BLaER1 (cell line): ENCODE measurements around the gene SMC5.
A peak's percentile ranks its signal among the peaks of the same experiment; 100 is the strongest.

Experiments
- H3K27ac ChIP-seq: shearing (Covaris generic); formaldehyde crosslinking; 2 replicates; pipeline ENCODE4 v1.8.1; 2022
- H3K27me3 ChIP-seq: shearing (Covaris generic); formaldehyde crosslinking; 2 replicates; pipeline ENCODE4 v1.8.1; 2022
- H3K36me3 ChIP-seq: shearing (Covaris generic); formaldehyde crosslinking; 2 replicates; pipeline ENCODE4 v1.8.1; 2022
- H3K4me1 ChIP-seq: shearing (Covaris generic); formaldehyde crosslinking; 2 replicates; pipeline ENCODE4 v1.8.1; 2022
- H3K4me2 ChIP-seq: shearing (Covaris generic); formaldehyde crosslinking; 2 replicates; pipeline ENCODE4 v1.8.1; 2022
- H3K4me3 ChIP-seq: shearing (Covaris generic); formaldehyde crosslinking; 2 replicates; pipeline ENCODE4 v1.8.1; 2022
- H3K9ac ChIP-seq: shearing (Covaris generic); formaldehyde crosslinking; 2 replicates; pipeline ENCODE4 v1.8.1; 2022
- H3K9me3 ChIP-seq: shearing (Covaris generic); formaldehyde crosslinking; 2 replicates; pipeline ENCODE4 v1.8.1; 2022
- H4K20me1 ChIP-seq: shearing (Covaris generic); formaldehyde crosslinking; 2 replicates; pipeline ENCODE4 v1.8.1; 2022
- Cebpa-rat ChIP-seq: shearing (Covaris generic); IDR thresholded peaks from 2 replicates; pipeline ENCODE4 v1.8.1; 2022

SMC5 gene

GRCh38 chr9:70262948-70263347 is 4.2 kb downstream of the SMC5 start:
- H3K36me3 ChIP-seq, result peaks cover 70% of the 10 kb centered on the region
- H3K9me3 ChIP-seq, result no peaks in the 10 kb centered on the region
- H3K4me3 ChIP-seq, result no peak overlapping the region
- no peaks in the 10 kb centered on the region for H3K27me3 ChIP-seq
- no peak overlapping the region for H3K27ac ChIP-seq
- peaks cover 77% of the 10 kb centered on the region for H4K20me1 ChIP-seq
- H3K4me1 ChIP-seq, result peaks cover 35% of the 10 kb centered on the region
- H3K4me2 ChIP-seq, result peak overlapping the region; percentile 80; the same call in 1 of the 2 replicates
- H3K9ac ChIP-seq, result no peak overlapping the region
- TF ChIP-seq Cebpa-rat, result no peak

- H4K20me1 ChIP-seq, result peaks cover 82% of the 10 kb centered on the region
- no peak overlapping the region for H3K4me3 ChIP-seq
- H3K27me3 ChIP-seq, result no peaks in the 10 kb centered on the region
- no peak overlapping the region for H3K27ac ChIP-seq
- H3K9me3 ChIP-seq, result no peaks in the 10 kb centered on the region
- TF ChIP-seq Cebpa-rat, result no peak
- no peak overlapping the region for H3K9ac ChIP-seq
- peaks cover 30% of the 10 kb centered on the region for H3K4me1 ChIP-seq
- H3K4me2 ChIP-seq, result no peak overlapping the region
- H3K36me3 ChIP-seq, result peaks cover 75% of the 10 kb centered on the region
Measured at GRCh38 chr9:70263421-70263820, 4.6 kb downstream of the SMC5 start.

DNA sequence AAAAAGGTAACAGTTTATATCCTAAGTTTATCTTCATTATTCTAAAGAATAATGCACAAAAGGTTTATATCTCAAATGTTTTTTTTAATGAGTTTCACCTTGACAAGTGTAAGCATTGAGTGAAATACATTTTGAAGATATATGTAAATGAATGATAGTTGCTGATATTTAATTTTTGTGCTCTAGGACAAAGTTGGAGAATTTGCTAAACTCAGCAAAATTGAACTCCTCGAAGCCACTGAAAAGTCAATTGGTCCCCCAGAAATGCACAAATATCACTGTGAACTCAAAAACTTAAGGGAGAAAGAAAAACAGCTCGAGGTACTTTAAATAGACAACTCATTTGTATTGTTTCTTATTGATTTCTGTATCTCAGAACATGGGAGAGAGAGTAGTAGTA is 19.5 kb downstream of the SMC5 start:
- no peak overlapping the region for H3K4me2 ChIP-seq
- H3K9me3 ChIP-seq, result no peaks in the 10 kb centered on the region
- no peaks in the 10 kb centered on the region for H3K4me1 ChIP-seq
- TF ChIP-seq Cebpa-rat, result no peak
- no peak overlapping the region for H3K4me3 ChIP-seq
- H3K27me3 ChIP-seq, result no peaks in the 10 kb centered on the region
- no peak overlapping the region for H3K27ac ChIP-seq
- H4K20me1 ChIP-seq, result peaks cover 32% of the 10 kb centered on the region
- H3K36me3 ChIP-seq, result peaks cover 70% of the 10 kb centered on the region
- no peak overlapping the region for H3K9ac ChIP-seq

GRCh38 chr9:70283848-70284247 is 25.1 kb downstream of the SMC5 start:
- no peak overlapping the region for H3K4me3 ChIP-seq
- H3K36me3 ChIP-seq, result peaks cover 89% of the 10 kb centered on the region
- H3K27ac ChIP-seq, result no peak overlapping the region

DNA sequence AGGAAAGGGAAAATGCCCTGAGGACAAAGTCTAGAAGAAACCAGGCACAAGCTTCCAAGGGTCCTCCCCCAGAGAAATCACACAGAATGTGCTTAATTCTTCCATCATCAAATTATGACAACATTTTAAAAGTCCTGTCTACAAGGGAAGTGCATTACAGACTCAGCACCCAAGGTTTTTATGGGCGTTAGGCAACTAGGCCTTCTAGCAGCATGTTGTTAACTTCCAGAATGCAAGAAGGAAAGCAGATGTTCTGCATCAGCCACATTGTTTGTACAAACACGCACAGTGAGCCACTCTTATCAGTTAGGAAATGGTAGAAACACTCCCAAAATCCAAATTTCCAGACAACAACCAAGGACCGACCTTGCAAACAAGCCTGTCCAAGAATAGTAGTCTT is 26.5 kb downstream of the SMC5 start:
- Histone ChIP-seq H3K9me3 (peaks cover 5% of the 10 kb centered on the region; the same call in 1 of the 2 replicates), H4K20me1 (0 out of 2 replicates have a peak, but pooled peaks cover 5% of the 10 kb centered on the region), H3K4me1 (no peaks in the 10 kb centered on the region), H3K4me3 (no peak overlapping the region), H3K4me2 (no peak overlapping the region), H3K9ac (no peak overlapping the region), H3K36me3 (peaks cover 87% of the 10 kb centered on the region), H3K27me3 (no peaks in the 10 kb centered on the region), H3K27ac (no peak overlapping the region)
- no peak for TF ChIP-seq Cebpa-rat

More at GRCh38 chr9:70283848-70284247, 25.1 kb downstream of the SMC5 start:
- H3K27me3 ChIP-seq, result no peaks in the 10 kb centered on the region
- H3K9ac ChIP-seq, result no peak overlapping the region
- no peaks in the 10 kb centered on the region for H3K4me1 ChIP-seq
- H3K4me2 ChIP-seq, result no peak overlapping the region
- 0 out of 2 replicates have a peak, but pooled peaks cover 5% of the 10 kb centered on the region for H4K20me1 ChIP-seq
- H3K9me3 ChIP-seq, result no peaks in the 10 kb centered on the region
- TF ChIP-seq Cebpa-rat, result no peak

DNA sequence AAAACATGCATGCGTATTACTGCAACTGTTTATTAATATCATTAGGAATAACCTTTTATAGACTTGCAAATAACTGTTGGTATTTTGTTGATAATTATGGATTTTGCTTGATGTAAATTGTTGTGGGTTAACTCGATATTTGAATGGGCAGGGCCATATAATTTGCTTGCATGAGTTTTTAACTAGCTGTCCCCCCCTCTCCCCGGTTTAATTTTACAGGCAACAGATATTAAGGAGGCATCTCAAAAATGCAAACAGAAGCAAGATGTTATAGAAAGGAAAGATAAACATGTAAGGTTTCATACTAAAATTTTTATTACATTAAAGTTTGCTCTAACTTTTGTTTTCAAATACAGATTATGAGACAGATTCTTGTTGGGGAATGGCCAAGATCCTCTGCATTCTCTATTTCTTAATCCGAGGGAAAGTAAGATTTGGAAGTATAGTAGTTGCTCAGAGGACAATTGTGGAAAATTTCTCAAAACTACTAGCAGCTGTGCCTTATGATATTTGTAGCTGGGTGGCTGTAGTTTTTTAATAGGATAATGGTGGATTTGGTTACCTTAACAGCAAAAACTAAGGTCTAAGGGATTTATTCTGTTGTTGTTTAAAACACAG is 27.3 kb downstream of the SMC5 start:
- H3K9me3 ChIP-seq, result peaks cover 13% of the 10 kb centered on the region
- H4K20me1 ChIP-seq, result 0 out of 2 replicates have a peak, but pooled peaks cover 5% of the 10 kb centered on the region
- no peak overlapping the region for H3K9ac ChIP-seq
- H3K27me3 ChIP-seq, result no peaks in the 10 kb centered on the region
- peaks cover 87% of the 10 kb centered on the region for H3K36me3 ChIP-seq
- no peaks in the 10 kb centered on the region for H3K4me1 ChIP-seq
- no peak for TF ChIP-seq Cebpa-rat
- no peak overlapping the region for H3K4me3 ChIP-seq
- H3K4me2 ChIP-seq, result no peak overlapping the region
- H3K27ac ChIP-seq, result no peak overlapping the region

DNA sequence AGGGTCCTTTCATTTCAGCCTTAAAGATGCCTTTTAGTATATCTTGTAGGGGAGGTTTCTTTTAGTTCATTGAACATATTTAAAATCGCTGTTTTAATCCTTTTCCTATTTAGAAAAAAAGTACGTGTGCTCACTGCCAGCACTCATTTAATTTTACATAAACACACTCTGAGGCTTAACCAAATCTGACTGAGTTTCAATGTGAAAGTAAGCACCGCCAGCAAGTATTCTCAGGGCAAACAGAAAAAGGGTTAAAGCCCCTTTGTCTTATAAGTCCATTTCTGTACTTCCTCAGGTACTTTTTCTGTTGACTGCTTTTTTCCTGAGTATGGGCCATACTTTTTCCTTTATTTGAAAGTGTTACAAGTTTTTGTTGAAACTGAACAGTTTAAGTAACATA is 31.8 kb downstream of the SMC5 start:
- H3K4me1 ChIP-seq, result no peaks in the 10 kb centered on the region
- TF ChIP-seq Cebpa-rat, result no peak
- no peaks in the 10 kb centered on the region for H3K27me3 ChIP-seq
- no peak overlapping the region for H3K27ac ChIP-seq
- H3K9ac ChIP-seq, result no peak overlapping the region
- peak overlapping the region; percentile 16; the same call in 1 of the 2 replicates for H3K4me3 ChIP-seq
- peaks cover 87% of the 10 kb centered on the region for H3K36me3 ChIP-seq
- H3K4me2 ChIP-seq, result no peak overlapping the region
- H4K20me1 ChIP-seq, result 0 out of 2 replicates have a peak, but pooled peaks cover 5% of the 10 kb centered on the region
- peaks cover 38% of the 10 kb centered on the region for H3K9me3 ChIP-seq

GRCh38 chr9:70291446-70291845 is 32.7 kb downstream of the SMC5 start:
- Histone ChIP-seq H4K20me1 (0 out of 2 replicates have a peak, but pooled peaks cover 5% of the 10 kb centered on the region), H3K36me3 (peaks cover 87% of the 10 kb centered on the region), H3K9me3 (peaks cover 38% of the 10 kb centered on the region), H3K4me3 (peak overlapping the region; percentile 16; the same call in 1 of the 2 replicates), H3K4me1 (no peaks in the 10 kb centered on the region), H3K9ac (no peak overlapping the region), H3K27ac (no peak overlapping the region), H3K27me3 (no peaks in the 10 kb centered on the region), H3K4me2 (no peak overlapping the region)
- no peak for TF ChIP-seq Cebpa-rat

GRCh38 chr9:70292253-70292652 is 33.5 kb downstream of the SMC5 start:
- H3K4me3 ChIP-seq, result no peak overlapping the region
- H3K36me3 ChIP-seq, result peaks cover 83% of the 10 kb centered on the region
- no peak for TF ChIP-seq Cebpa-rat
- no peak overlapping the region for H3K9ac ChIP-seq
- no peak overlapping the region for H3K27ac ChIP-seq
- H3K27me3 ChIP-seq, result no peaks in the 10 kb centered on the region
- peaks cover 38% of the 10 kb centered on the region for H3K9me3 ChIP-seq
- 0 out of 2 replicates have a peak, but pooled peaks cover 3% of the 10 kb centered on the region for H4K20me1 ChIP-seq
- H3K4me2 ChIP-seq, result no peak overlapping the region
- no peaks in the 10 kb centered on the region for H3K4me1 ChIP-seq

GRCh38 chr9:70293214-70293613 is 34.4 kb downstream of the SMC5 start:
- Histone ChIP-seq H3K27me3 (no peaks in the 10 kb centered on the region), H3K4me2 (no peak overlapping the region), H4K20me1 (no peaks in the 10 kb centered on the region), H3K4me1 (no peaks in the 10 kb centered on the region), H3K36me3 (peaks cover 82% of the 10 kb centered on the region), H3K27ac (no peak overlapping the region), H3K9me3 (peaks cover 38% of the 10 kb centered on the region), H3K9ac (no peak overlapping the region), H3K4me3 (no peak overlapping the region)
- TF ChIP-seq Cebpa-rat, result no peak
